GM19099 (cell line): ENCODE measurements around the gene CHURC1.

Experiments
- POLR2A ChIP-seq: IDR thresholded peaks from 3 replicates; pipeline ENCODE4 v1.6.1; 2011; ENCODE audit warnings: low read depth; ENCODE audit not compliant: insufficient read length; ENCODE audit errors: extremely low read depth

Gene CHURC1

GRCh38 chr14:64927031-64927430 is 12.8 kb downstream of the CHURC1 start:
- no peak for TF ChIP-seq POLR2A

DNA sequence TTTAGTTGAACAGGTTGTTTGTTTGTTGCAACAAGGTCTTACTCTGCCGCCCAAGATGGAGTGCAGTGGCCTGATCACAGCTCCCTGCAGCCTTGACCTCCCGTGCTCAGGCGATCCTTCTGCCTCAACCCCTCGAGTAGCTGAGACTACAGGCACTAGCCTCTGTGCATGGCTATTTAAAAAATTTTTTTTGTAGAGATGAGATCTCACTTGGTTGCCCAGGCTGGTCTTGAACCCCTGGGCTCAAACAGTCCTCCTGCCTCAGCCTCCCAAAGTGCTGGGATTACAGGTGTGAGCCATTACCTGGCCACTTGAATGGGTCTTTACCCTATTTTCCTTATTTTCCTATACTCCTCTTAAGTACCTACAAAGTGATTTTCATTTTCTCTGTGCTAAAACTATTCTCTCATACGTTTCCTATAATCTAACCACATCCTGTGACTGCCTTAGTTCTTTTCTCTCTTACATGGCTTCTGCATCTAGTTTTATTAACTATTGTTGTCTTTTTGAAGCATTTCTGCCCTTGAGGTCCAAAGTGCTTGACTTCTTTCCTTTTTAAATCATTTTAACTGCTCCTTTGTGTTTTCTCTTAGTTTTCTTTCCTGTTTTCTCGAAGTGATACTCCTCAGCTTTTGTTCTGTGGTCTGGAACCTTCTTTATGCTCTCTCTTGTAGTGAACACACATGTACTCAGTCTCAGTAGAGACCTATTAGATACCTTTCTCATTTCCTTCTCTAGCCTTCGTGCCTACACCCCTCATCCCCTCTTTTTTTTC is 14.2 kb downstream of the CHURC1 start:
- TF ChIP-seq POLR2A: no peak

DNA sequence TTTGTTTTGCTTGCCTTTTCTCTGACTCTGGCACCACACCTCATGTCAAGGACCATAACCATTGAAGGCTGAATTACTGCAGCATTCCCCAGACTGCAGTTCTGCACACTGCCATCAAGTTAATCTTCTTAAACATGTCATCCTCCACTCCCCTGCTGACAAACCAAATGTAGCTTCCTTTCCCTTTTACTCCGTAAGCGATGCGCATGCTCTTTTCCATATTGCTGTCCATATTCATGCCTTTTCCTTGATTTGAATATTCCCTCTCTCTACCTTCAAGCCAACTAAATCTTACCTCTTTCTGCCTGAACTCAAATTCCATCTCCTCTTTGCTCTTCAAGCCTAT is 14.7 kb downstream of the CHURC1 start:
- TF ChIP-seq POLR2A: no peak

DNA sequence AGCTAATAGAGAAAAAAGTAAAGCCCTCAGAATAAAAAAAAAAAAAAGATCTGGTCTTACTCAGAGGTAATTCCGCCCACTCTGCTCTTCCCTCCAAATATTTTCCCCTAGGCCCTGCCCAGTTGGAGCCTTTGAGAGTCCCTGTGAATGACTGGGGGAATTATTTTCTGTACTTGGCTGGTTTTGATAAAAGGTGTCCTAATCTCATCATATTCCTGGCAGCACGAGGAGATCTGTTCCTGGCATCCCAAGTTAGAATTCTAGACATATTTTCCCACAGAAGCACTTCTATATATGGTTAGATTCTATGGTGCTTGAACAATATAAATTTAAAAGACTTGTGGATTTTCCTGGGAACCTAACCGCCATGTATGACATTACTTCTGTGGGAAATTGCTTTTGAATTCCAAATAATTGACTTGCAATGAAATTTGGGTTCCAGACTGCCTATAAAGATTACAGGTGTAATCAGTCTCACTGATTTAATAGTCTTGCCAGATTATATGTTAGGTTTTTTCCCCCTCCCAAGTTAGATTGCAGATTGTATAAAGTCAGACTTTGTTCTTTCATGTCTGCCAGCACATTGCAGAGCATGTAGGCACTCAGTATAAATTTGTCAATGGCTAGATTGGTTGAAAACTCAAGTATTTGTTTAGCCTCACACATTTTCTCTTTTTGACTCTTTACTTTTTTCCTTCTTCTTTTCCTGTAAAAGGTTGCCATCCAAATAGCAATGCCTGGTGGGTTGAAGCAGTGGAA is 16.0 kb downstream of the CHURC1 start:
- no peak for TF ChIP-seq POLR2A

GRCh38 chr14:64931123-64931522 is 16.9 kb downstream of the CHURC1 start:
- no peak for TF ChIP-seq POLR2A

DNA sequence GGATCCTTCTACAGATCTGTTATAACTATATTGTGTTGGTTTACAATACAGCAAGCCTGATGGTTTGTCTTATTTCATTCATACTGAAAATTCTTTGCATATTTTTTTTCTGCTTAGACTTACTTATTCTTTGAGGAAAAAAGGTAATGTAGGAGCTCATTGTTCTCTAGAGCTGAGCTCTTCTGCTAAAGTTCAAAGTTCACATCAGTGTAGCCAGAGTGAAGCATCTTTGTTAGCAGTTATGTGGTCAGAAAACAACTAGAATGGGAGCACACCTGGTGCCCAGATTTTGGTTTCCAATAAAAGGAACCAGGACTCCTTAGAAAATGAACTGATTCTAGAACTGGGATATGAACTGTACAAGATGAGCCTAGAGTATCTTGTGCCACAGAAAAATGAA is 18.0 kb downstream of the CHURC1 start:
- TF ChIP-seq POLR2A: no peak

- no peak for TF ChIP-seq POLR2A
Observed at GRCh38 chr14:64934338-64934929, 20.2 kb downstream of the CHURC1 start.

GRCh38 chr14:64935508-64935907 is 21.3 kb downstream of the CHURC1 start:
- no peak for TF ChIP-seq POLR2A

GRCh38 chr14:64937171-64937820 is 23.0 kb downstream of the CHURC1 start:
- TF ChIP-seq POLR2A: no peak

GRCh38 chr14:64937821-64938193 is 23.6 kb downstream of the CHURC1 start:
- no peak for TF ChIP-seq POLR2A

- TF ChIP-seq POLR2A: no peak
Observed at GRCh38 chr14:64938972-64939816, 24.9 kb downstream of the CHURC1 start.

DNA sequence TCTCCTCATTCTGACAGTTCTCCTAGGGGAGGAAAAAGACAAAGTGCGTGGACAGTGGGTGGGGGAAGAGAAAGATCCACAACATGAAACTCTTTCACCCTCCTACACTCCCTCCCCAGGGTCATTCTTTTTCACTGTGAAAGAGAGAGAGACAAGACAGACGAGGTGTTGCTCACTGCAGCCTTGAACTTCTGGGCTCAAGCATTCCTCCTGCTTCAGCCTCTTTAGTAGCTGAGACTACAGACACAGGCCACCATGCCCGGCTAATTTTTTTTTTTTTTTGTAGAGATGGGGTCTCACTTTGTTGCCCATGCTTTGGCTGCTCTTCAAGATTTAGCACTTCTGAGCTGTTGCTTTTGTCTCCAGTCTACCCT is 25.5 kb downstream of the CHURC1 start:
- no peak for TF ChIP-seq POLR2A

GRCh38 chr14:64940336-64940910 is 26.2 kb downstream of the CHURC1 start:
- TF ChIP-seq POLR2A: no peak

GRCh38 chr14:64942531-64943111 is 28.4 kb downstream of the CHURC1 start, which contains the start of gene GPX2:
TSS of gene GPX2 (minus strand) at chr14:64942745. CDS start at chr14:64942726, 19 bp downstream.
- no peak for TF ChIP-seq POLR2A
